Activated gamma-delta T cell treated with anti-CD3 and anti-CD28 coated beads, Interleukin-2, amount 50 U/mL, for 16 hours (primary cell): Measurements from ENCODE around the gene SMCO2.

Experiments used
- DNase-seq: peaks from one replicate; pipeline ENCODE4 v3.0.0-alpha.2; 2020; ENCODE audit warnings: low read depth

Gene SMCO2

GRCh38 chr12:27500546-27500945 lies 54.0 kb downstream of the SMCO2 start:
- no peak for DNase-seq

GRCh38 chr12:27502021-27502435 lies 55.5 kb downstream of the SMCO2 start:
- no peak for DNase-seq

- DNase-seq = no peak
These were observed 58.0 kb downstream of the SMCO2 start for GRCh38 chr12:27504507-27504906.

GRCh38 chr12:27505109-27505508 lies 58.6 kb downstream of the SMCO2 start:
- DNase-seq = no peak

GRCh38 chr12:27505761-27506160 lies 59.2 kb downstream of the SMCO2 start:
- no peak for DNase-seq

GRCh38 chr12:27506645-27507189 lies 60.2 kb downstream of the SMCO2 start:
- no peak for DNase-seq

- DNase-seq = no peak
These were observed 62.3 kb downstream of the SMCO2 start for GRCh38 chr12:27508736-27509431.

- no peak for DNase-seq
These were observed 64.6 kb downstream of the SMCO2 start for GRCh38 chr12:27511031-27511722.

- DNase-seq = no peak
These were observed 65.1 kb downstream of the SMCO2 start for GRCh38 chr12:27511723-27512045.

- DNase-seq = no peak
These were observed 66.8 kb downstream of the SMCO2 start for GRCh38 chr12:27513155-27513824.

- no peak for DNase-seq
These were observed 69.1 kb downstream of the SMCO2 start for GRCh38 chr12:27515671-27516070.

GRCh38 chr12:27516625-27517024 lies 70.1 kb downstream of the SMCO2 start:
- no peak for DNase-seq

- DNase-seq = no peak
These were observed 71.0 kb downstream of the SMCO2 start for GRCh38 chr12:27517546-27517945.

- no peak for DNase-seq
These were observed 71.6 kb downstream of the SMCO2 start for GRCh38 chr12:27517961-27518665.

GRCh38 chr12:27521066-27521465 lies 74.5 kb downstream of the SMCO2 start:
- no peak for DNase-seq

- no peak for DNase-seq
These were observed 75.4 kb downstream of the SMCO2 start for GRCh38 chr12:27521981-27522380.

GRCh38 chr12:27523305-27523641 lies 76.7 kb downstream of the SMCO2 start:
- no peak for DNase-seq

- DNase-seq = peak; percentile 96
These were observed 77.3 kb downstream of the SMCO2 start, which contains the start of gene PPFIBP1 for GRCh38 chr12:27523642-27524493. TSS of gene PPFIBP1 (plus strand) at chr12:27524206. CDS start at chr12:27633397, 109,191 bp downstream.

GRCh38 chr12:27524494-27524835 lies 77.9 kb downstream of the SMCO2 start:
- no peak for DNase-seq

- DNase-seq = no peak
These were observed 78.6 kb downstream of the SMCO2 start for GRCh38 chr12:27524839-27525753.
